Stimulated activated CD8-positive, alpha-beta memory T cell treated with anti-CD3 and anti-CD28 coated beads, Interleukin-15, amount 100 ng/mL, for 48 hours (primary cell): ENCODE results near the gene RCSD1.
A peak's percentile ranks its signal among the peaks of the same experiment; 100 is the strongest.
"Not testable (repeated sequence)": the region's sequence is repeated elsewhere in the genome, so short reads cannot be mapped to it uniquely, and the experiment has no call there.

Experiments used
- DNase-seq, 2 donors: peaks; one replicate each; pipeline ENCODE4 v3.0.0-alpha.2; 2020; ENCODE audit warnings: low read depth in 2 of 2

The RCSD1 gene

DNA sequence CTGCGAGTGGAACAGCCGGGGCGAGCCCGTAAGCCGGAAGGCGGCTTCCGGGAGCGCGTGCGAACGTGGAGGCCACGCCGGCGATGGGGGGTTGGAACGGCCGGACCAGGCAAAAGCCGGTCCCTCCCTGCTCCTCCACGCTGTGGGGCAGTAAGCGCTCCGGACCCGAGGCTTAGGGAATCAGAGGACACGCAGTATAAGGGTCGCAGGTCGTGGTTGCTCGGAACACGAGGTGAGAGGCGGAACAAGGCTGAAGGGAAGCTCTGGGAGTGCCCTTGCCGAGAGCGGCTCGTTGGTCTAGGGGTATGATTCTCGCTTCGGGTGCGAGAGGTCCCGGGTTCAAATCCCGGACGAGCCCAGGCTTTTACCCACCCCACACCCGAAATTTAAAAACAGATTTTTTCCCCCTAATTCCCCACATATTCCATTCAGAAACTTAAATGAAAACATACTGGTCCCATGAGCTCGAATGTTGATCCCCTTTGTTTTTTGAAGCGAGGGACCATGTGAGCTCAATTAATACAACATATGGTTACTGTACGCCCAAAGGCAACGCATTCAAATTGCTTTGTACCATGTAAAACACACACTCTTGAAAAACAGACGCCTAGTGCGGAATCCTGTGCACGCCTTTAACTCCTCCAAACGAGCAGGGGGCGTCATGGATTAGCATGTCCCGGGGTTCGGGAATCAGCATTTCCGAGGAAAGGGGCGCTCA lies 84.6 kb downstream of the RCSD1 start:
- peak; percentile 76 to 81 for DNase-seq

DNA sequence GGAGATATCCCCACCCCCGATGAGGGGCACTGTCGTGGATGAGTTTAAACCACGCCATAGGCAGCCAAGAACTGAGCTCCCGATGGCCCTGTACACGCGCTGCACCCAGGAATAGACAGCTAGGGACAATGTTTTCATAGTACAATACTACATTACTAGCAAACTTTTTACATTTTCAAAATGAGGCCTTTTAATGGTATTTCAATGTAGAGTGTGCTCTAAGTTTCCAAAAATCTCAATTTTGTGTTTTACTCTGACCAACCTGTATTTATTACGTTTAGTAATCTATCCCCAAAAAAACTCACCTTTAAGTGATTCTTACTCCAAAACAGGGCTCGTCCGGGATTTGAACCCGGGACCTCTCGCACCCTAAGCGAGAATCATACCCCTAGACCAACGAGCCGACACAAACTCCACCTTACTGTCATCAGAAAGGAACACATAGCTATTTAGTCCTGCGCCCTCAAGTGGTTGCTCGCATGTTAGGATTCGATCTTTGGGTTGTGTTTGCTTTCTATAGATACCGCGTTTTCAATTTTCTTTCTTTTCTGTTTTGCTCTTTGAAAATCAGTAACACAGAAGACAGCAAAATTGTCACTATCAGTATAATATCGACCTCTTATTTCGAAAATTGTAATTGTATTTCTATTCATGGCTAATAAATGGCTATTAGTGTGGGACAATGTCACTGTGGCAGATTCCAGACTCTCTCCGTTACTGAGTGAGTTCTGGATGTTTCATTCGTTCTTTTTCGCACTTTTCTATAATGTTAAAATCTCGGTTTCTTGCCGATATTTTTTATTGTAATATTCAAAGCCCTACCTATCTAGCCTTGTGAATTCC lies 85.3 kb downstream of the RCSD1 start:
- DNase-seq = peak; percentile 72 to 73

- DNase-seq = no peak
These were observed 85.9 kb downstream of the RCSD1 start for GRCh38 chr1:167716000-167716271.

- no peak for DNase-seq
These were observed 87.3 kb downstream of the RCSD1 start for GRCh38 chr1:167717351-167717750.

GRCh38 chr1:167718914-167719691 lies 89.1 kb downstream of the RCSD1 start:
- DNase-seq = no peak

DNA sequence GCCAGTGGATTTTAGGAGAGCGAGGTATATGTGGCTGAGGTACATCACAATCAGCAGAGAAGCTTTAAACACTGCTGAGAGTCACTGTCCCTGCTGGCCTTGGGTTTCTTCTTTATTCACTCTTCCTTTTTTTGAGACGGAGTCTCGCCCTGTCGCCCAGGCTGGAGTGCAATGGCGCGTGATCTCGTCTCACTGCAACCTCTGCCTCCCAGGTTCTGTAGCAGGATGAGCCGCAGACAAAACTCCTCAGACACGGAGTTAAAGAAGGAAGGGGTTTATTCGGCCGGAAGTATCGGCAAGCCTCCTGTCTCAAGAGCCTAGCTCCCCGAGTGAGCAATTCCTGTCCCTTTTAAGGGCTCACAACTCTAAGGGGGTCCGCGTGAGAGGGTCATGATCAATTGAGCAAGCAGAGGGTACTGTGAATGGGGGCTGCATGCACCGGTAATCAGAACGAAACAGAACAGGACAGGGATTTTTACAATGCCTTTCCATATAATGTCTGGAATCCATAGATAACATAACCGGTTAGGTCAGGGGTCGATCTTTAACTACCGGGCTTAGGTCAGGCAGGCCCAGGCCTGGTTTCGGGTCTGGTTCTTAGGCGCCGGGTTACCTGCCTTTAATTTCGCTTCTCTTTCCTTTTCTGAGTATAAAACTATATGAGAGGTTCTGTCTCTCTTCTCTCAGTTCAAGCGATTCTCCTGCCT lies 89.8 kb downstream of the RCSD1 start:
- DNase-seq = not testable (repeated sequence)

GRCh38 chr1:167720965-167721616 lies 91.1 kb downstream of the RCSD1 start:
- no peak for DNase-seq

DNA sequence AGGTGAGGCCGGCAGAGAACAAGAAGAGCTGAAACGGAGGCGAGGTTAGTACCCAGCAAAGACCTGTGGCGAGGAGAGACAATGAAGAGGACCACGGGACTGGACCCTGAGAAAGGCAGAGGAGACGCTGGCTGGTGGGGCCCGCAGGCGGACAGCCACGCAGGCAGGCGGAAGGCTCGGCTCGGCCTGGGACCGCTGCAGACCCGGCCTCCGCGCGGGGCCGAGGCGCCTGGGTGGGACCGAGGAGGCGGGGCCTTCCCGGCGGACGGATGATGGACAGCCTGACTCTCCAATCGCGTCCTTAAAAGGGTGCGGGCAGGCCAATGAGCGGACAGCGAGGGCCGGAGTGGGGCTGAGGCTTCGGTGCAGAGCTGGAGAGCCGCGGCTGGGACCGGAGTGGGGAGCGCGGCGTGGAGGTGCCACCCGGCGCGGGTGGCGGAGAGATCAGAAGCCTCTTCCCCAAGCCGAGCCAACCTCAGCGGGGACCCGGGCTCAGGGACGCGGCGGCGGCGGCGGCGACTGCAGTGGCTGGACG lies 91.7 kb downstream of the RCSD1 start, which contains the start of gene MPZL1:
TSS of gene MPZL1 (plus strand) at position 366 of the 535 bp plus-strand sequence. CDS start 170 bp downstream, outside the sequence.
- DNase-seq = peak; percentile 86 to 88

DNA sequence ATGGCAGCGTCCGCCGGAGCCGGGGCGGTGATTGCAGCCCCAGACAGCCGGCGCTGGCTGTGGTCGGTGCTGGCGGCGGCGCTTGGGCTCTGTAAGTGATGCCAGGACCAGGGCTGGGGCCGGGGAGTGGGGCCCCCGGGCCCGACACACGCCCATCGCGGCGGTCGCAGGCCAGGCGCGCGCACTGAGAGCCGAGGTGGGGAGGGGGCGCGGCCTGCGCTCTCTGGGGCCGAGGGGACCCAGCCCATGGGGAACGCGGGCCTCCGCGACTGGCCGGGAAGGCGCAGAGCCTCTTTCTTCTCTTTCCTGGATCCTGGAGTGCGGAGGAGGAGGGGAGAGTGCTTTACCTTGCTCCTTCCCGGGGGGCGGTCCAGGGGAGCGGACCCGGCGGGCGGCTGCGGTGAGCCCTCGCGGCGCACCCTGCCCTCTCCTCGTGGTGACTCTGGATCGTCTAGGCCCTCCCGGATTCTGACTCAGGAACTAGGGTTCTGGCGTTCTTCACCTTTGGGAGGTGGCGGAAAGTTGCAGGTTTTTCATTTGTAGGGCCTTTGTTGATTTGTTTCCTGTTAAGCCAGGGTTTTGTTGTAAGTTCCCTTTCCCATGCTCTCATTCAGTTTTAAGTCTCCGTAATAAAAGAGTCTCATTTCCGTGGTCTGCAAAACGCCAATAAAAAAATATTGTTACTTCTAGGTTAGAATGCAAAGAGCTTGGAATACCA lies 92.3 kb downstream of the RCSD1 start:
- DNase-seq = no peak

- no peak for DNase-seq
These were observed 92.8 kb downstream of the RCSD1 start for GRCh38 chr1:167722870-167723251.

DNA sequence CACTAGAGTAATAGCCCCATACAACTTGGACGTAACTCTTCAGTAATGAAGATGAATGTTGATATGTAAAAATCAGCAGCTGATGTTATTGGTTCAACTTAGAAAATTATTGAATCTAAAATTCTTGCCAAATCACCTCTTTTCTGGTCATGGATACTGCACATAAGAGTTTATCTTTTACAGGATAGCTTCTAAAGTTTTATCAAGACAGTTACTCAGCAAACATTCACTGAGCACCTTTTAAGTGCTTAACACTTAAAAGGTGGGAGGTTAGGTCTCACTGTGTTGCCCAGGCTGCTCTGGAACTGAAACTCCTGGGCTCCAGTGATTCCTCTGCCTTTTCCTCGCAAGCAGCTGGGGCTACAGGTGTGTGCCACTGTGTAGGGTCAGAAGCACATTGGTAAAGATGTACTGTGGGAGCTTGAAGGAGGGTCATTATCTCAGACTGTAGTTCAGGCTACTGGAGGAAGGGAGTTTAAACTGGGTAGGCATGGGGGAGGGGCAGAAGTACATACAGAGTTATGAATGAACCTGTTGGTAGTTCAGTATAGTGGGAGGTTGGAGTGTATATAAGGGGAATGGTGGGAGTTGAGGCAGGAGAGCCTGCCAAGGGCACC lies 93.8 kb downstream of the RCSD1 start:
- DNase-seq = no peak

DNA sequence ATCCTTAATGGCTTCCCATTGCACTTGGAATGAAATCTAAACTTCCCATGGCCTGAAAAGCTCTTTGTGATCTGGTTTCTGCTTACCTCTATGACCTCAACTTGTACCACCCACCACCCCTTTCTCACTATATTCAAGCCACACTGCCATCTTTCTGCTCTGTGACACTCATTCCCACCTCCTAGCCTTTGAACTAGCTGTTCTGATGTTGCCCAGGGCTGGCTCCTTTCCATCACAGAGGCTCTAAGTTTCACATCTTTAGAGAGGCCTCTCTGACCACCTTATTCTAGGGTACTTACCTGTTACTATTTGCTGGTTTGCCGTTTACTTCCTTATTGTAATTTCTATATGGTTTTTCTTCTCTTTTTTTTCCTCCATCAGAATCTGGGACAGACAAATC lies 96.0 kb downstream of the RCSD1 start:
- DNase-seq = no peak

DNA sequence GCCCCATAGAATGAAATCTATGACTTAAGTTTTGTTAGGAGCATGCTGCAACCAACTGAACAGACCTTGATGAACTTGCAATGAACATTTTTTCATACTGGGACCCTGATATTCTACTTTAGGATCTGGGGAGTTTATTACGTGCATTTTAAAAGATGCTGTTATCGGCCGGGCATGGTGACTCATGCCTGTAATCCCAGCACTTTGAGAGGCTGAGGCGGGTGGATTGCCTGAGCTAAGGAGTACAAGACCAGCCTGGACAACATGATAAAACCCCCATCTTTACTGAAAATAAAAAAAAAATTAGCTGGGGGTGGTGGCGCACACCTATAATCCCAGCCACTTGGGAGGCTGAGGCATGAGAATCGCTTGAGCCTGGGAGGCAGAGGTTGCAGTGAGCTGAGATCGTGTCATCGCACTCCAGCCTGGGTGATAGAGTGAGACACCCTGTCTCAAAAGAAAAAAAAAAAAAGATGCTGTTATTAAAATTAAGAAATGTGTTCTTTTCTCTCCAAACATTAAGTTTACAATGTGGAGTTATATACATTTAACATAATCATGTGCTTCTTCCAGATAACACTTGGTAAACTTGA lies 98.9 kb downstream of the RCSD1 start:
- no peak for DNase-seq

GRCh38 chr1:167734227-167734626 lies 104.2 kb downstream of the RCSD1 start:
- DNase-seq = no peak

DNA sequence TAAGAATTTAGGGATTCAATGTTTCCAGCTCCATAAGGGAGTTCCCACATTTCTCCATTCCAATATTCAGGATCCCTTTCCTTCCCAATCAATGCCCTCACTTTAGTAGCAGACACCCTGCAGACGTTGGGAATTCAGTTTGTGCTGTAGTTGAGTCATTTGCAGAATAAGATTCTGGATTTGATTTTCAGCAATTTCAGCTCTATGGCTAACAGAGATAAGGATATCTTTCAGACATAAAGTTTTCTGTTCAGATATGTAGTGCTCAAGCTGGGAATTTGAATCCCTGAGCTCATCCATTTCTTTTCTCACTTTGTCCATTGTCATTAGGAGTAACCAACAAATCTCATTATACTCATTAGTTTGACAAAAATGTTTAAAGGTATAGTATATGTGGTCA lies 104.8 kb downstream of the RCSD1 start:
- DNase-seq = no peak

- no peak for DNase-seq
These were observed 107.1 kb downstream of the RCSD1 start for GRCh38 chr1:167737169-167737568.

GRCh38 chr1:167738158-167738557 lies 108.1 kb downstream of the RCSD1 start:
- no peak for DNase-seq

GRCh38 chr1:167739752-167740151 lies 109.7 kb downstream of the RCSD1 start:
- no peak for DNase-seq

- DNase-seq = not testable (repeated sequence)
These were observed 111.1 kb downstream of the RCSD1 start for GRCh38 chr1:167741103-167741502.
